H1 (cell line): ENCODE results near the gene CNDP2. TPM values are rescaled to one million over a fixed set of nuclear protein-coding genes. Genes with fewer than 3 reads are reported as not detected.

Experiments
- BACH1 ChIP-seq: IDR thresholded peaks from 2 replicates; pipeline ENCODE4 v1.6.1; 2012; ENCODE audit warnings: low read length, improper control_type of control experiment
- EP300 ChIP-seq, 2 experiments: IDR thresholded peaks; 1 replicate in 1 of 2; 2 replicates in 1 of 2; pipeline ENCODE4 v1.6.1; 2011 to 2012; ENCODE audit warnings: low read depth in 2 of 2, low read length in 2 of 2, mild to moderate bottlenecking in 2 of 2, borderline replicate concordance in 1 of 2, inconsistent platforms in 1 of 2, moderate library complexity in 1 of 2
- HDAC2 ChIP-seq, 2 experiments: fragments of 300-600 bp in 1 of 2; sonication (generic) in 1 of 2; IDR thresholded peaks; 2 replicates each; pipeline ENCODE4 v1.6.1; 2011 to 2012; ENCODE audit warnings: low read depth in 2 of 2, low read length in 2 of 2, mild to moderate bottlenecking in 2 of 2, moderate library complexity in 2 of 2, borderline replicate concordance in 1 of 2, inconsistent platforms in 1 of 2
- JUND ChIP-seq: IDR thresholded peaks from 2 replicates; pipeline ENCODE4 v1.6.1; 2011; ENCODE audit warnings: mild to moderate bottlenecking, improper control_type of control experiment, low read length
- SP2 ChIP-seq: IDR thresholded peaks from 2 replicates; pipeline ENCODE4 v1.6.1; 2012; ENCODE audit warnings: mild to moderate bottlenecking, low read length, inconsistent platforms
- SP4 ChIP-seq: IDR thresholded peaks from 2 replicates; pipeline ENCODE4 v1.6.1; 2012; ENCODE audit warnings: low read length, inconsistent platforms
- ZNF274 ChIP-seq: IDR thresholded peaks from 2 replicates; pipeline ENCODE4 v1.7.0; 2012; ENCODE audit warnings: low read length, borderline replicate concordance; ENCODE audit errors: extremely low read depth
- polyA plus RNA-seq, 7 experiments: library from polyadenylated mRNA; depleted of rRNA in 3 of 7; stranded (reverse) in 5 of 7; unstranded in 2 of 7; fragments of >200 nt in 5 of 7; fragments of 200-250 nt in 2 of 7; gene quantifications; 1 replicate in 5 of 7; 2 replicates in 1 of 7; 4 replicates in 1 of 7; pipeline versions ENCODE4 v1.2.1 to v1.2.3, GENCODE V29; 2011 to 2013; ENCODE audit warnings: missing spikeins in 2 of 7, mixed read lengths in 2 of 7
- total RNA-seq: library from RNA; stranded (reverse); fragmentation: NEBNext Ultra II Directional; extraction: Animal tissue kit (Norgen Biotek cat#: 25700); gene quantifications from 2 replicates; pipeline ENCODE4 v1.2.1, GENCODE V29; 2021

CNDP2 gene
- total and polyA plus RNA-seq, 2 of the 8 experiments (the other 6 are each of a cell fraction or from before 2014, with no cell fraction given): 71.8 to 243 TPM

DNA sequence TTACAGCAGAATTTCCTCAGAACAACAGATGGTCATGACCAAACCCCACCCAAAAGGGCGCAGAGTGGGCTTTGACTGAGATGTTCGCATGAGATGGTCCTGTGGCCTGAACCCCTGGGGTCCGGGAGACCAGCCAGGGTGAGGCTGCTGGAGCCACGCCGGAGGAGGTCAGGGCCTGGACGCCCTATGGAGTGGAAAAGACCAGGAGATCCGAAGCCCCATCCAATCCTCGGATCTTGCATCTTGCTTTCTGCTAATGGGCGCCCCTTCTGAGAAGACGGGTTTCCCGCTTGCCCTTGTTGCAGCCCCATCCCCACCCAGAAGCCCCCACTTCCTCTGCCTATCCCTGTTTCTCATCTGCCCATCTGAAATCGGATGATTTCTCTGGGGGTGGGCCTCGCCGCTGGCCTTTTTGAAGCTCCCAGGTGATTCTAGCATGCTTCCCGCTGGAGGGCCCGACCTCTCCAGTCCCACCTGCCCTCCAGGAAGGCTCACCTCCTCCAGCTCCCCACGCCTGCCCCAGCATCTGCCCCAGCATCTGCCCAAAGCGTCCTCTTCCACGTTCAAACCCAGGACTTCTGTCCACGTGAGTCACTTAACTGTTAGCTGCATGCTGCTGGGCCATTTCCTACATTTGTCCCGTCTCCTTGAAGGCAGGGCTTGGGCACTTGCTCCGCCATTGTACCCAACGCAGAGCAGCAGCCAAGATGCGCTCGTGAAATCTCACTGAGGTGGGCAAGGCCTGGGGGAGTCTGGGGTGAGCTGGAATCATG is 33.8 kb downstream of the CNDP2 start (continued):
- TF ChIP-seq SP2: no peak
- no peak for TF ChIP-seq ZNF274
- no peak for TF ChIP-seq EP300 (IDR thresholded peaks at IDR 0.05; ENCODE audit: borderline replicate concordance in 1 of 2, low read depth in 2 of 2, low read length in 2 of 2)
- TF ChIP-seq SP4: no peak
- TF ChIP-seq BACH1: no peak
- no peak for TF ChIP-seq HDAC2 (IDR thresholded peaks at IDR 0.05; ENCODE audit: borderline replicate concordance in 1 of 2, low read depth in 2 of 2, low read length in 2 of 2)
- TF ChIP-seq JUND: no peak
